Measurements from ENCODE around the gene GSDMA.

GRCh38 chr17:39920218-39921210 is 42.3 kb upstream of the GSDMA start:
- TF ChIP-seq MAX (IDR thresholded peaks at IDR 0.05; ENCODE audit: low read depth, low read length): no peak
- no peak for TF ChIP-seq SUZ12 (IDR thresholded peaks at IDR 0.05; ENCODE audit: unreplicated experiment)
- TF ChIP-seq USF1 (IDR thresholded peaks at IDR 0.05; ENCODE audit: borderline replicate concordance, extremely low read length, insufficient read depth, low read depth, low read length): no peak
- no peak for TF ChIP-seq CREB1 (IDR thresholded peaks at IDR 0.05; ENCODE audit: low read depth)
- TF ChIP-seq CTCF (IDR thresholded peaks at IDR 0.05 in 2 of 3, conservative IDR thresholded peaks at IDR 0.05 in 1 of 3; ENCODE audit: control insufficient read depth in 2 of 3, extremely low read depth in 1 of 3, insufficient read depth in 1 of 3, low read depth in 3 of 3, low read length in 3 of 3): no peak
- TF ChIP-seq EZH2 (IDR thresholded peaks at IDR 0.05; ENCODE audit: borderline replicate concordance, control insufficient read depth, low read depth, low read length): no peak
- peak in 1 of 2 experiments; percentile 37; a peak in 1 of 4 replicates for TF ChIP-seq EP300 (IDR thresholded peaks at IDR 0.05; ENCODE audit: borderline replicate concordance in 1 of 2, control insufficient read depth in 1 of 2, low read depth in 2 of 2, low read length in 2 of 2)
- no peak for TF ChIP-seq CHD2 (IDR thresholded peaks at IDR 0.05; ENCODE audit: borderline replicate concordance, low read depth, low read length)
- TF ChIP-seq ASH2L (IDR thresholded peaks at IDR 0.05; ENCODE audit: borderline replicate concordance, low read depth): no peak
- TF ChIP-seq REST (IDR thresholded peaks at IDR 0.05; ENCODE audit: low read depth, low read length): no peak
- TF ChIP-seq WRNIP1 (IDR thresholded peaks at IDR 0.05; ENCODE audit: borderline replicate concordance, low read depth, low read length): 0 out of 2 replicates have a peak, but pooled peaks have one; percentile 42

All from GM12878 (cell line).